GM21825 (cell line): ENCODE data around the gene TRIM47.

ENCODE experiments used
- ATAC-seq: cut with Tn5 transposase; IDR thresholded peaks from one replicate; pipeline ENCODE4 v1.9.1; 2021; ENCODE audit warnings: mild to moderate bottlenecking, moderate library complexity; ENCODE audit not compliant: unreplicated experiment

Gene TRIM47

GRCh38 chr17:75878174-75878998, at the start of gene TRIM47:
TRIM47 (minus strand) TSS chr17:75878581; CDS start chr17:75878548, 33 bp downstream.
- no peak for ATAC-seq

- no peak for ATAC-seq
Measured at GRCh38 chr17:75927286-75927922, 49.0 kb upstream of the TRIM47 start.

GRCh38 chr17:75926456-75926855, 48.1 kb upstream of the TRIM47 start:
- ATAC-seq, result no peak

- no peak for ATAC-seq
Measured at GRCh38 chr17:75925912-75926311, 47.5 kb upstream of the TRIM47 start.

- ATAC-seq, result no peak
Measured at GRCh38 chr17:75925103-75925502, 46.7 kb upstream of the TRIM47 start.

- no peak for ATAC-seq
Measured at GRCh38 chr17:75922963-75923874, 44.8 kb upstream of the TRIM47 start.

- ATAC-seq, result no peak
Measured at GRCh38 chr17:75922173-75922961, 44.0 kb upstream of the TRIM47 start.

- ATAC-seq, result no peak
Measured at GRCh38 chr17:75921596-75921995, 43.2 kb upstream of the TRIM47 start.

- no peak for ATAC-seq
Measured at GRCh38 chr17:75920045-75920560, 41.7 kb upstream of the TRIM47 start.

- ATAC-seq, result no peak
Measured at GRCh38 chr17:75919611-75920010, 41.2 kb upstream of the TRIM47 start.

- ATAC-seq, result no peak
Measured at GRCh38 chr17:75917917-75918445, 39.6 kb upstream of the TRIM47 start.

GRCh38 chr17:75917141-75917916, 38.9 kb upstream of the TRIM47 start:
- no peak for ATAC-seq

GRCh38 chr17:75915268-75915667, 36.9 kb upstream of the TRIM47 start:
- ATAC-seq, result no peak

- no peak for ATAC-seq
Measured at GRCh38 chr17:75914643-75915267, 36.4 kb upstream of the TRIM47 start.

GRCh38 chr17:75913537-75914210, 35.3 kb upstream of the TRIM47 start:
- ATAC-seq, result no peak

- ATAC-seq, result no peak
Measured at GRCh38 chr17:75910699-75911098, 32.3 kb upstream of the TRIM47 start.

- ATAC-seq, result no peak
Measured at GRCh38 chr17:75909812-75910274, 31.5 kb upstream of the TRIM47 start.
